Activated CD8-positive, alpha-beta T cell treated with anti-CD3 and anti-CD28 coated beads for 36 hours (primary cell): ENCODE measurements around the gene NAPA. TPM values are rescaled to one million over a fixed set of nuclear protein-coding genes. Genes with fewer than 3 reads are reported as not detected.

Experiments
- ATAC-seq: fragments of 200-7000 bp; cut with Tn5 transposase; one replicate; pipeline ENCODE4 v1.10.0; 2021; ENCODE audit warnings: mild to moderate bottlenecking, moderate library complexity
- CTCF ChIA-PET: fragments of 350-600 bp; sonication (Branson Sonifier 250); formaldehyde crosslinking; loops from one replicate; lab custom pipeline; 2021; ENCODE audit warnings: antibody characterized with exemption; lab: Charles Lee
- POLR2A ChIA-PET: fragments of 350-600 bp; sonication (Branson Sonifier 250); formaldehyde crosslinking; loops from one replicate; lab custom pipeline; 2021; ENCODE audit warnings: antibody characterized with exemption; lab: Charles Lee
- DNase-seq: peaks from one replicate; pipeline ENCODE4 v3.0.0-alpha.2; 2020
- H3K27ac Mint-ChIP-seq: one replicate; pipeline ENCODE4 v1.8.0; 2021; ENCODE audit warnings: mild to moderate bottlenecking, mixed read lengths
- H3K27me3 Mint-ChIP-seq: one replicate; pipeline ENCODE4 v1.8.0; 2021; ENCODE audit warnings: mixed read lengths
- H3K36me3 Mint-ChIP-seq: one replicate; pipeline ENCODE4 v1.8.0; 2021; ENCODE audit warnings: low read depth, mixed read lengths
- H3K4me1 Mint-ChIP-seq: one replicate; pipeline ENCODE4 v1.8.0; 2021; ENCODE audit warnings: low read depth, mixed read lengths
- H3K4me3 Mint-ChIP-seq: one replicate; pipeline ENCODE4 v1.8.0; 2021; ENCODE audit warnings: mild to moderate bottlenecking, moderate library complexity, mixed read lengths
- H3K9me3 Mint-ChIP-seq: one replicate; pipeline ENCODE4 v1.8.0; 2021; ENCODE audit warnings: mixed read lengths
- intact Hi-C: fragments of 100-400 bp; cut with micrococcal nuclease; formaldehyde crosslinking; loops from one replicate; pipeline ENCODE4 v1.10.0; 2022
- total RNA-seq, 2 experiments: library from RNA; stranded (reverse); gene quantifications; one replicate each; pipeline ENCODE4 v1.2.3, GENCODE V29; 2021
- TF ChIP-seq, protein P1 (sequence below): fragments of 200-600 bp; IDR thresholded peaks from one replicate; pipeline ENCODE4 v1.8.0; 2022; ENCODE audit warnings: antibody characterized with exemption, mild to moderate bottlenecking

Gene NAPA
- total RNA-seq, 2 experiments from 2014 or later, result 43.9 to 47.2 TPM

DNA sequence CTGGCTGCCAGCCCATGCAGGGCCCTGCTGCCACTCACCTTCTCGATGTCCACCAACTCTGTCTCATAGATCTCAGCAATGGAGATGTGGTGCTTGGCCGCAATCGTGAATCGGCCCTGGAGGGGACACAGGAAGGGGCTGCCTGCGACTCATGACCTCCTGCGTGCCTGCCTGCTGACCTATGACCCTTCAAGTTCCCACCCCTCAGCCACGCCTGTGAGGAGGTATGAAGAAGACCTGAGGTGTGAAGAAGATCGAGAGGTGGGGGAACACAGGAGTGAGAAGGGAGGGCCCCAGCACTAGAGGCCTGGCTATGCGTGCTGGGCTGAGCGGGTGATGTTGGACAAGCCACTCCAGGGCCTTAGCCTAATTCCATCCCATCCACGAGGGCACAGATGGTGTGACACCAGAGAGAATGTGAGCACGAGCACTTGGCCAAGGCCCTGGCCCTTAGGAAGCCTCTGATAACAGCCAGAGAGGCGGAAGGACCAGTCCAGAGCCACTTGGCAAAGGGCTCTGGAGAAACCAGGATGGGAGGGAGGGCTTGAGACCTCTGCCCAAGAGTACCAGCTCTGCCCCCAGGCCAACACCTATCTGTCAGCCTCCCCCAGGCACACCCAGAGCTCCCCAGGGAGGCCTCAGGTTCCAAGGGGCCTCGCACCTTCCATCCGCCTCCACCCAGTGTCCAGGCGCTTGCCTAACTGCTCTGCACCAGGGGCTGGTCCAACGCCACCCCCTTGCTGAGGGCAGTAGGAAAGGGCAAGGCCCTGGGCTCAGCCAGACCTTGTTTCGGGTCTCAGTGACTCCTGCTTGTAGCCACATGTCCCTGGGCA, 21.3 kb downstream of the NAPA start:
- ATAC-seq, result no peak
- no peak for DNase-seq
- TF ChIP-seq, protein P1, sequence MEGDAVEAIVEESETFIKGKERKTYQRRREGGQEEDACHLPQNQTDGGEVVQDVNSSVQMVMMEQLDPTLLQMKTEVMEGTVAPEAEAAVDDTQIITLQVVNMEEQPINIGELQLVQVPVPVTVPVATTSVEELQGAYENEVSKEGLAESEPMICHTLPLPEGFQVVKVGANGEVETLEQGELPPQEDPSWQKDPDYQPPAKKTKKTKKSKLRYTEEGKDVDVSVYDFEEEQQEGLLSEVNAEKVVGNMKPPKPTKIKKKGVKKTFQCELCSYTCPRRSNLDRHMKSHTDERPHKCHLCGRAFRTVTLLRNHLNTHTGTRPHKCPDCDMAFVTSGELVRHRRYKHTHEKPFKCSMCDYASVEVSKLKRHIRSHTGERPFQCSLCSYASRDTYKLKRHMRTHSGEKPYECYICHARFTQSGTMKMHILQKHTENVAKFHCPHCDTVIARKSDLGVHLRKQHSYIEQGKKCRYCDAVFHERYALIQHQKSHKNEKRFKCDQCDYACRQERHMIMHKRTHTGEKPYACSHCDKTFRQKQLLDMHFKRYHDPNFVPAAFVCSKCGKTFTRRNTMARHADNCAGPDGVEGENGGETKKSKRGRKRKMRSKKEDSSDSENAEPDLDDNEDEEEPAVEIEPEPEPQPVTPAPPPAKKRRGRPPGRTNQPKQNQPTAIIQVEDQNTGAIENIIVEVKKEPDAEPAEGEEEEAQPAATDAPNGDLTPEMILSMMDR, result no peak
- no peaks in the 10 kb centered on the region for H3K9me3 Mint-ChIP-seq
- intact Hi-C loops, result no loop called here
- H3K27ac Mint-ChIP-seq, result no peak overlapping the region
- peaks cover 3% of the 10 kb centered on the region for H3K4me1 Mint-ChIP-seq
- ChIA-PET CTCF (interaction anchor here (1.3 kb wide), 1 partner anchor 22 kb away, joined by 4 read pairs; the partner anchor contains the start of gene NAPA), POLR2A (no interaction called here)
- H3K27me3 Mint-ChIP-seq, result no peaks in the 10 kb centered on the region
- no peaks in the 10 kb centered on the region for H3K36me3 Mint-ChIP-seq
- H3K4me3 Mint-ChIP-seq, result no peak overlapping the region

DNA sequence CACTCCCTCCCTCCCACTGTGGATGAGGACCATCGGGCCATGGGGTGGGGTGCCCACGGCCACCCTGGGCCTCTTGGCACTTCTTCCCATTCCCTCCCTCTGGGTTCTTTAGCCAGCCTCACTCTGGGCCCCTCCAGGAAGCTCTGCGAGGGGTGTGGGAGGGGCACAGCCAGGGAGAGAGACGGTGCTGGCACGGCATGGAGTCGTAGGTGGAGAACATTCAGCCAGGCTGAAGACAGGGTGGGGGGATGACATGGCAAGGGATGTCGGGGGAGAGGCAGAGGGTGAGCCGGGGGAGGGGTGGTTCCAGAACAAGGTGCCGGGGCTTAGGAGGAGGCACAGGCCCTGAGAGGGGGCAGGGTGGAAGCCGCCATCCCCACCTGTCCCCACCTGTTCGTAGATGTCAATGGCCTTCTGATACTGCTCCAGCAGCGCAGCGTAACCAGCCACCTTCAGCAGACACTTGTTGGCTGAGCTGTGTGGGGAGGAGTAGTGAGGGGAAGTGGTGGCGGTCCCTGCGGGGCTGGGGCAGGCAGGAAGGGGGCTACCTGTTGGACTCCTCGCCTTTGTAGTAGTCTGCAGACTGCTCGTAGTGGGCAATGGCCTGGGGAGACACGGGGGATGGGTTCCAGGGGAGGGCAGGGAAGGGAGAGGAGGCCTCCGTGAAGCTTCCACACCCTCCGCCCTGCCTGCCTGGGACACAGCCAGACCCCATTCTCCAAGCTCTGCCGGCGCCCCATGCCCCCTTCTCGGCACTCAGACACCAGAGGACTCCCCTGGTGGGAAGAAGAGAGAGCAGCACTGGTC, 22.1 kb downstream of the NAPA start:
- ChIA-PET POLR2A (interaction anchor here (0.5 to 1.1 kb wide), 2 partner anchors 131 to 185 kb away, joined by 3 to 8 read pairs; no protein-coding TSS in a partner anchor), CTCF (no interaction called here)
- Mint-ChIP-seq H3K9me3 (no peaks in the 10 kb centered on the region), H3K27ac (peak overlapping the region; percentile 20), H3K4me1 (peaks cover 8% of the 10 kb centered on the region), H3K4me3 (no peak overlapping the region), H3K36me3 (no peaks in the 10 kb centered on the region), H3K27me3 (no peaks in the 10 kb centered on the region)
- TF ChIP-seq, protein P1, result no peak
- ATAC-seq, result no peak
- no peak for DNase-seq
- intact Hi-C loops, result no loop called here

DNA sequence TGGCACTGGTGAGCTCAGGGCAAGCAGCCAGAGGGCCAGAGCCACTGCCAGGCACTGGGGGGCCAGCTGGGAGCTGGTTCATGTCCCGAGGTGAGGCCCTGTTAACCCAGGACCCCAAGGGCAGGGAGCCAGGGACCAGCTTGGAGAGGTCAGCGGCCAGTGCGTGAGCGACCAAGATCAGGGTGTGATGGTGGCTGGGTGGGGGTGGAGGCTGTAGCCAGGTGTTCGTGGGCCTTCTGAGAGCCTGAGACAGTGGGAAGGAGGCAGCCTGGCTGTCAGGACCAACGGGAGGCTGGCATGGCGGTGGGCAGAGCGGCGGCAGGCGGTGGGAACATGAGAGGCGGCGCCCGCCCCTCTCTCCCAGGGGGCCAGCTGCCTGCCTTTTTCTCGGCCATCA, 22.7 kb downstream of the NAPA start:
- intact Hi-C loops, result no loop called here
- Mint-ChIP-seq H3K27me3 (no peaks in the 10 kb centered on the region), H3K4me1 (peaks cover 15% of the 10 kb centered on the region), H3K36me3 (peaks cover under 1% of the 10 kb centered on the region), H3K27ac (no peak overlapping the region), H3K4me3 (no peak overlapping the region), H3K9me3 (no peaks in the 10 kb centered on the region)
- DNase-seq (no peak), ATAC-seq (no peak)
- CTCF ChIA-PET, result no interaction called here
- TF ChIP-seq, protein P1, result no peak
- POLR2A ChIA-PET, result interaction anchor here (0.5 to 1.1 kb wide), 2 partner anchors 131 to 185 kb away, joined by 3 to 8 read pairs; no protein-coding TSS in a partner anchor

DNA sequence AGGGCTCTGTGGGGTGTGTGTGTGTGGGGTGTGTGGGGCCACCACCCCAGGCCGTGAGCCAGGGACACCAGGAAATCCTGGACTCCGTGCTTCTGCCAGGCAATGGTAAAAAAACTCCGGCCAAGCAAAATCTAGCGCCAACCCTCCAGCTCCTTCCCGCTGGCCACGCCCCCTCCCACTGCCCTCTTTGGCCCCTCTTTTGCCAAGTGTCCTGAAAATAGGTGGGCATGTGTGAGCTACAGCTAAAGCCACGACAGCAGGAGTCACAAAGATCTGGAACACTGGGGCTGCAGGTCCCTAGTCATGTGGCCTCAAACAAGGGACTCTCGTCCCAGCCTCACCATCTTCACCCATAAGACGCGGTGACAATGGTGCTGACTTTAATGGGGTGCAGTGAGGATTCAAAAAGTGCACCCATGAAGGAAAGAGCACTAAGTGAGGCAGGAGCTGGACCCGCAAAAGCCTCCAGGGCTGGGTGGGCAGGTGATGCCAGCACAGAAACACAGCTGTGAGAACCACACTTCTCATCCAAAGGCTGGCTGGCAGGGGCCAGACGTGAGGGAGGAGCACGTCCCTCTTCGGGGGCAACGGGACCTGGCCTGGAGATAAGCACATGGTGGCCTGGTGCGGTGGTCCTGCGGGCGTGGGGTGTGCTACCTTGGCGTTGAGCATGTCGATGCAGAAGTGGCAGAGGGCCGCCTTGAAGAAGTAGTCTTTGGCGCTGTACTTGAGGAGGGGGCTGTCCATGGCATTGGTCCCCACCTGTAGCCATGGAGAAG, 23.3 kb downstream of the NAPA start:
- no peaks in the 10 kb centered on the region for H3K27me3 Mint-ChIP-seq
- no peak for DNase-seq
- peaks cover 2% of the 10 kb centered on the region for H3K36me3 Mint-ChIP-seq
- CTCF ChIA-PET, result interaction anchor here (1.0 kb wide), 1 partner anchor 24 kb away, joined by 3 read pairs; the partner anchor contains the start of gene NAPA
- H3K9me3 Mint-ChIP-seq, result no peaks in the 10 kb centered on the region
- intact Hi-C loops, result no loop called here
- TF ChIP-seq, protein P1, result no peak
- no peak overlapping the region for H3K27ac Mint-ChIP-seq
- H3K4me3 Mint-ChIP-seq, result no peak overlapping the region
- no peak for ATAC-seq
- POLR2A ChIA-PET, result interaction anchor here (1.0 to 1.1 kb wide), 2 partner anchors 21 to 186 kb away, joined by 4 to 8 read pairs; no protein-coding TSS in a partner anchor
- H3K4me1 Mint-ChIP-seq, result peaks cover 20% of the 10 kb centered on the region
